GM23338 (cell line): ENCODE data around the gene KIFAP3. TPM values are rescaled to one million over a fixed set of nuclear protein-coding genes. Genes with fewer than 3 reads are reported as not detected.

ENCODE experiments used
- ATAC-seq: fragments of 200-7000 bp; cut with Tn5 transposase; 3 replicates; pipeline ENCODE4 v1.9.1; 2020
- DNase-seq: peaks from one replicate; pipeline ENCODE4 v3.0.0-alpha.2; 2015; ENCODE audit warnings: low spot score
- H2AFZ ChIP-seq: fragments of 200-600 bp; sonication (generic); 2 replicates; pipeline ENCODE4 v1.8.0; 2016; ENCODE audit warnings: antibody characterized with exemption, mild to moderate bottlenecking, moderate library complexity
- H3F3A ChIP-seq: fragments of 200-600 bp; sonication (generic); replicated peaks from 2 replicates; pipeline ENCODE4 v1.8.0; 2017; ENCODE audit warnings: antibody characterized with exemption, mixed run types, low read depth
- H3K27ac ChIP-seq: fragments of 200-600 bp; sonication (generic); 2 replicates; pipeline ENCODE4 v1.6.1; 2016; ENCODE audit warnings: low read depth
- H3K27me3 ChIP-seq: fragments of 200-600 bp; sonication (generic); 2 replicates; pipeline ENCODE4 v1.8.0; 2016; ENCODE audit warnings: mild to moderate bottlenecking, mixed run types, moderate library complexity; ENCODE audit not compliant: insufficient read depth
- H3K36me3 ChIP-seq: fragments of 200-600 bp; sonication (generic); 2 replicates; pipeline ENCODE4 v1.8.0; 2016; ENCODE audit warnings: mild to moderate bottlenecking; ENCODE audit not compliant: insufficient read depth
- H3K4me1 ChIP-seq: fragments of 200-600 bp; sonication (generic); 2 replicates; pipeline ENCODE4 v1.8.0; 2016; ENCODE audit warnings: mild to moderate bottlenecking, moderate library complexity; ENCODE audit not compliant: insufficient read depth
- H3K4me2 ChIP-seq: fragments of 200-600 bp; sonication (generic); 2 replicates; pipeline ENCODE4 v1.7.1; 2017; ENCODE audit warnings: mixed run types
- H3K4me3 ChIP-seq: fragments of 200-600 bp; sonication (generic); 2 replicates; pipeline ENCODE4 v1.6.1; 2016; ENCODE audit warnings: mixed run types
- H3K79me2 ChIP-seq: fragments of 200-600 bp; sonication (generic); replicated peaks from 2 replicates; pipeline ENCODE4 v1.8.0; 2017; ENCODE audit warnings: mild to moderate bottlenecking; ENCODE audit not compliant: insufficient read depth
- H3K9me2 ChIP-seq: fragments of 200-600 bp; sonication (generic); 2 replicates; pipeline ENCODE4 v1.8.0; 2017; ENCODE audit not compliant: insufficient read depth
- H4K20me1 ChIP-seq: fragments of 200-600 bp; sonication (generic); replicated peaks from 2 replicates; pipeline ENCODE4 v1.8.0; 2017; ENCODE audit warnings: mild to moderate bottlenecking; ENCODE audit not compliant: insufficient read depth
- H3K27ac Mint-ChIP-seq: 2 replicates; pipeline ENCODE4 v1.8.0; 2020; ENCODE audit warnings: inconsistent platforms, mild to moderate bottlenecking, moderate library complexity, mixed read lengths
- H3K27me3 Mint-ChIP-seq: 3 replicates; pipeline ENCODE4 v1.8.0; 2022; ENCODE audit warnings: low read depth, mild to moderate bottlenecking, moderate library complexity, mixed read lengths, inconsistent platforms; ENCODE audit not compliant: insufficient read depth, poor library complexity
- H3K36me3 Mint-ChIP-seq: 3 replicates; pipeline ENCODE4 v1.8.0; 2021; ENCODE audit warnings: low read depth, mild to moderate bottlenecking, inconsistent platforms, moderate library complexity, mixed read lengths
- H3K4me1 Mint-ChIP-seq: 3 replicates; pipeline ENCODE4 v1.8.0; 2020; ENCODE audit warnings: mild to moderate bottlenecking, inconsistent platforms, mixed read lengths
- H3K4me3 Mint-ChIP-seq: 3 replicates; pipeline ENCODE4 v1.8.0; 2021; ENCODE audit warnings: moderate library complexity, mild to moderate bottlenecking, inconsistent platforms, mixed read lengths
- H3K9me3 Mint-ChIP-seq: 3 replicates; pipeline ENCODE4 v1.8.0; 2020; ENCODE audit warnings: moderate library complexity, mild to moderate bottlenecking, inconsistent platforms, mixed read lengths
- EZH2 ChIP-seq: fragments of 200-600 bp; sonication (generic); IDR thresholded peaks from one replicate; pipeline ENCODE4 v1.8.0; 2017; ENCODE audit warnings: antibody characterized with exemption, mild to moderate bottlenecking, low read depth; ENCODE audit not compliant: unreplicated experiment
- EZH2phosphoT487 ChIP-seq: fragments of 200-600 bp; sonication (generic); IDR thresholded peaks from one replicate; pipeline ENCODE4 v1.8.1; 2018; ENCODE audit warnings: antibody characterized with exemption; ENCODE audit not compliant: unreplicated experiment
- NANOG ChIP-seq: IDR thresholded peaks from 2 replicates; pipeline ENCODE4 v1.6.1; 2016; ENCODE audit warnings: antibody characterized with exemption, borderline replicate concordance
- STAT1 ChIP-seq: IDR thresholded peaks from one replicate; pipeline ENCODE4 v1.6.1; 2016; ENCODE audit warnings: antibody characterized with exemption; ENCODE audit not compliant: unreplicated experiment
- polyA plus RNA-seq: library from polyadenylated mRNA; unstranded; fragments of >200 nt; fragmentation: Nextera tagmentation; extraction: Ambion mirVana; gene quantifications from 2 replicates; pipeline ENCODE4 v1.2.1, GENCODE V29; 2016
- total RNA-seq: library from RNA; depleted of rRNA; stranded (reverse); fragments of >200 nt; shearing (Covaris generic); gene quantifications from 2 replicates; pipeline ENCODE4 v1.2.3, GENCODE V29; 2014
- TF ChIP-seq, protein P1 (sequence below): IDR thresholded peaks from 2 replicates; pipeline ENCODE4 v1.6.1; 2016; ENCODE audit warnings: antibody characterized with exemption
- TF ChIP-seq, protein P2 (sequence below), 2 experiments: fragments of 200-600 bp in 1 of 2; sonication (generic) in 1 of 2; conservative IDR thresholded peaks; 2 replicates each; pipeline versions ENCODE4 v1.5.1 to v1.6.1; 2016 to 2017; ENCODE audit warnings: antibody characterized with exemption in 2 of 2, low read depth in 2 of 2, mild to moderate bottlenecking in 2 of 2, moderate library complexity in 1 of 2
- TF ChIP-seq, protein P3 (sequence below): IDR thresholded peaks from one replicate; pipeline ENCODE4 v1.6.1; 2018; ENCODE audit warnings: antibody characterized with exemption; ENCODE audit not compliant: unreplicated experiment

Gene KIFAP3
- total and polyA plus RNA-seq, 2 experiments from 2014 or later, result 2.7 to 3.1 TPM

- TF ChIP-seq, protein P1, sequence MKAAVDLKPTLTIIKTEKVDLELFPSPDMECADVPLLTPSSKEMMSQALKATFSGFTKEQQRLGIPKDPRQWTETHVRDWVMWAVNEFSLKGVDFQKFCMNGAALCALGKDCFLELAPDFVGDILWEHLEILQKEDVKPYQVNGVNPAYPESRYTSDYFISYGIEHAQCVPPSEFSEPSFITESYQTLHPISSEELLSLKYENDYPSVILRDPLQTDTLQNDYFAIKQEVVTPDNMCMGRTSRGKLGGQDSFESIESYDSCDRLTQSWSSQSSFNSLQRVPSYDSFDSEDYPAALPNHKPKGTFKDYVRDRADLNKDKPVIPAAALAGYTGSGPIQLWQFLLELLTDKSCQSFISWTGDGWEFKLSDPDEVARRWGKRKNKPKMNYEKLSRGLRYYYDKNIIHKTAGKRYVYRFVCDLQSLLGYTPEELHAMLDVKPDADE, result no peak
- TF ChIP-seq, protein P2, sequence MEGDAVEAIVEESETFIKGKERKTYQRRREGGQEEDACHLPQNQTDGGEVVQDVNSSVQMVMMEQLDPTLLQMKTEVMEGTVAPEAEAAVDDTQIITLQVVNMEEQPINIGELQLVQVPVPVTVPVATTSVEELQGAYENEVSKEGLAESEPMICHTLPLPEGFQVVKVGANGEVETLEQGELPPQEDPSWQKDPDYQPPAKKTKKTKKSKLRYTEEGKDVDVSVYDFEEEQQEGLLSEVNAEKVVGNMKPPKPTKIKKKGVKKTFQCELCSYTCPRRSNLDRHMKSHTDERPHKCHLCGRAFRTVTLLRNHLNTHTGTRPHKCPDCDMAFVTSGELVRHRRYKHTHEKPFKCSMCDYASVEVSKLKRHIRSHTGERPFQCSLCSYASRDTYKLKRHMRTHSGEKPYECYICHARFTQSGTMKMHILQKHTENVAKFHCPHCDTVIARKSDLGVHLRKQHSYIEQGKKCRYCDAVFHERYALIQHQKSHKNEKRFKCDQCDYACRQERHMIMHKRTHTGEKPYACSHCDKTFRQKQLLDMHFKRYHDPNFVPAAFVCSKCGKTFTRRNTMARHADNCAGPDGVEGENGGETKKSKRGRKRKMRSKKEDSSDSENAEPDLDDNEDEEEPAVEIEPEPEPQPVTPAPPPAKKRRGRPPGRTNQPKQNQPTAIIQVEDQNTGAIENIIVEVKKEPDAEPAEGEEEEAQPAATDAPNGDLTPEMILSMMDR (conservative IDR thresholded peaks at IDR 0.05; ENCODE audit: low read depth in 2 of 2), result no peak
- TF ChIP-seq, protein P3, sequence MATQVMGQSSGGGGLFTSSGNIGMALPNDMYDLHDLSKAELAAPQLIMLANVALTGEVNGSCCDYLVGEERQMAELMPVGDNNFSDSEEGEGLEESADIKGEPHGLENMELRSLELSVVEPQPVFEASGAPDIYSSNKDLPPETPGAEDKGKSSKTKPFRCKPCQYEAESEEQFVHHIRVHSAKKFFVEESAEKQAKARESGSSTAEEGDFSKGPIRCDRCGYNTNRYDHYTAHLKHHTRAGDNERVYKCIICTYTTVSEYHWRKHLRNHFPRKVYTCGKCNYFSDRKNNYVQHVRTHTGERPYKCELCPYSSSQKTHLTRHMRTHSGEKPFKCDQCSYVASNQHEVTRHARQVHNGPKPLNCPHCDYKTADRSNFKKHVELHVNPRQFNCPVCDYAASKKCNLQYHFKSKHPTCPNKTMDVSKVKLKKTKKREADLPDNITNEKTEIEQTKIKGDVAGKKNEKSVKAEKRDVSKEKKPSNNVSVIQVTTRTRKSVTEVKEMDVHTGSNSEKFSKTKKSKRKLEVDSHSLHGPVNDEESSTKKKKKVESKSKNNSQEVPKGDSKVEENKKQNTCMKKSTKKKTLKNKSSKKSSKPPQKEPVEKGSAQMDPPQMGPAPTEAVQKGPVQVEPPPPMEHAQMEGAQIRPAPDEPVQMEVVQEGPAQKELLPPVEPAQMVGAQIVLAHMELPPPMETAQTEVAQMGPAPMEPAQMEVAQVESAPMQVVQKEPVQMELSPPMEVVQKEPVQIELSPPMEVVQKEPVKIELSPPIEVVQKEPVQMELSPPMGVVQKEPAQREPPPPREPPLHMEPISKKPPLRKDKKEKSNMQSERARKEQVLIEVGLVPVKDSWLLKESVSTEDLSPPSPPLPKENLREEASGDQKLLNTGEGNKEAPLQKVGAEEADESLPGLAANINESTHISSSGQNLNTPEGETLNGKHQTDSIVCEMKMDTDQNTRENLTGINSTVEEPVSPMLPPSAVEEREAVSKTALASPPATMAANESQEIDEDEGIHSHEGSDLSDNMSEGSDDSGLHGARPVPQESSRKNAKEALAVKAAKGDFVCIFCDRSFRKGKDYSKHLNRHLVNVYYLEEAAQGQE, result no peak
- TF ChIP-seq EZH2phosphoT487, result no peak
Measured at GRCh38 chr1:169915150-169915549, 159.3 kb downstream of the KIFAP3 start (continued).

- no peak overlapping the region for H3K4me3 Mint-ChIP-seq
- no peaks in the 10 kb centered on the region for H4K20me1 ChIP-seq
- H3K36me3 Mint-ChIP-seq, result no peaks in the 10 kb centered on the region
- no peaks in the 10 kb centered on the region for H3K9me3 Mint-ChIP-seq
- no peaks in the 10 kb centered on the region for H3K36me3 ChIP-seq
- no peaks in the 10 kb centered on the region for H3K4me1 Mint-ChIP-seq
- H3K27ac Mint-ChIP-seq, result no peak overlapping the region
- peaks cover 4% of the 10 kb centered on the region; the same call in 1 of the 2 replicates for H3K9me2 ChIP-seq
- no peaks in the 10 kb centered on the region for H3K4me1 ChIP-seq
- no peaks in the 10 kb centered on the region for H3K79me2 ChIP-seq
- no peak for DNase-seq
- ATAC-seq, result no peak
- no peak overlapping the region for H3K4me3 ChIP-seq
- H3K27ac ChIP-seq, result no peak overlapping the region
- H3F3A ChIP-seq, result no peaks in the 10 kb centered on the region
- H3K27me3 Mint-ChIP-seq, result no peaks in the 10 kb centered on the region
- peak overlapping the region; percentile 69 for H2AFZ ChIP-seq
- H3K4me2 ChIP-seq, result no peak overlapping the region
- no peaks in the 10 kb centered on the region for H3K27me3 ChIP-seq
- TF ChIP-seq, protein P1, result no peak
- no peak for TF ChIP-seq STAT1
- TF ChIP-seq EZH2phosphoT487, result no peak
- no peak for TF ChIP-seq NANOG
- TF ChIP-seq, protein P3, result no peak
- TF ChIP-seq EZH2, result no peak
Measured at GRCh38 chr1:169914531-169914930, 160.0 kb downstream of the KIFAP3 start.
